ENCODE data around the gene MUC22.

GRCh38 chr6:30991891-30992290, 18.4 kb upstream of the MUC22 start:
- no peak for TF ChIP-seq SUZ12 (IDR thresholded peaks at IDR 0.05; ENCODE audit: extremely low read depth, insufficient read depth, insufficient read length)
- TF ChIP-seq YY1 (IDR thresholded peaks at IDR 0.05; ENCODE audit: insufficient read depth, insufficient read length) = no peak
- no peak for TF ChIP-seq ZNF274 (IDR thresholded peaks at IDR 0.05; ENCODE audit: low read depth, low read length)
